PC-3 (cell line): Measurements from ENCODE around the gene ATF1. TPM values are rescaled to one million over a fixed set of nuclear protein-coding genes. Genes with fewer than 3 reads are reported as not detected.

Experiments
- ATAC-seq: fragments of 200-7000 bp; cut with Tn5 transposase; 2 replicates; pipeline ENCODE4 v1.9.1; 2020; ENCODE audit warnings: mild to moderate bottlenecking, moderate library complexity
- BruUV-seq: library from RNA; stranded (reverse); fragments of 400-500 nt; replicated peaks from 2 replicates; lab custom pipeline; 2021; lab: Mats Ljungman, UMichigan
- CTCF ChIA-PET: fragments of 300-600 bp; sonication (Branson Sonifier 250); formaldehyde crosslinking; loops from one replicate; lab custom pipeline; 2022; ENCODE audit warnings: antibody characterized with exemption; lab: Charles Lee
- POLR2A ChIA-PET: fragments of 300-600 bp; sonication (Branson Sonifier 250); formaldehyde crosslinking; loops from one replicate; lab custom pipeline; 2022; ENCODE audit warnings: antibody characterized with exemption; ENCODE audit not compliant: unreplicated experiment; lab: Charles Lee
- DNase-seq: peaks from one replicate; pipeline ENCODE4 v3.0.0-alpha.2; 2015
- H2AFZ ChIP-seq: fragments of 300-600 bp; sonication (generic); 2 replicates; pipeline ENCODE4 v1.6.0; 2016; ENCODE audit warnings: antibody characterized with exemption, low read length
- H3F3A ChIP-seq: fragments of 300-600 bp; sonication (generic); one replicate; pipeline ENCODE4 v1.6.0; 2017; ENCODE audit warnings: antibody characterized with exemption, low read length, control low read depth, mild to moderate bottlenecking; ENCODE audit not compliant: unreplicated experiment
- H3K27ac ChIP-seq: fragments of 300-600 bp; sonication (generic); 2 replicates; pipeline ENCODE4 v1.5.1; 2016; ENCODE audit warnings: mild to moderate bottlenecking, low read length
- H3K27me3 ChIP-seq: fragments of 300-600 bp; sonication (generic); 2 replicates; pipeline ENCODE4 v1.6.1; 2016; ENCODE audit warnings: low read length, mixed read lengths
- H3K36me3 ChIP-seq: fragments of 300-600 bp; sonication (generic); 2 replicates; pipeline ENCODE4 v1.6.1; 2016; ENCODE audit warnings: low read depth, mixed run types, low read length, mixed read lengths
- H3K4me1 ChIP-seq: fragments of 300-600 bp; sonication (generic); 2 replicates; pipeline ENCODE4 v1.5.1; 2016; ENCODE audit warnings: low read length; ENCODE audit not compliant: insufficient read depth
- H3K4me2 ChIP-seq: fragments of 300-600 bp; sonication (generic); 2 replicates; pipeline ENCODE4 v1.6.0; 2016; ENCODE audit warnings: low read length
- H3K4me3 ChIP-seq: fragments of 300-600 bp; sonication (generic); 2 replicates; pipeline ENCODE4 v1.5.1; 2016; ENCODE audit warnings: mild to moderate bottlenecking, low read length, mixed read lengths
- H3K79me2 ChIP-seq: fragments of 300-600 bp; sonication (generic); 2 replicates; pipeline ENCODE4 v1.6.1; 2017; ENCODE audit warnings: low read length, mixed read lengths
- H3K9ac ChIP-seq: fragments of 300-600 bp; sonication (generic); 2 replicates; pipeline ENCODE4 v1.6.0; 2016; ENCODE audit warnings: mild to moderate bottlenecking, low read length
- H3K9me2 ChIP-seq: fragments of 300-600 bp; sonication (generic); replicated peaks from 2 replicates; pipeline ENCODE4 v1.6.1; 2016; ENCODE audit warnings: mixed run types, low read length, mixed read lengths
- H3K9me3 ChIP-seq: fragments of 300-600 bp; sonication (generic); 2 replicates; pipeline ENCODE4 v1.6.1; 2016; ENCODE audit warnings: low read length, mixed read lengths
- H4K20me1 ChIP-seq: fragments of 300-600 bp; sonication (generic); 2 replicates; pipeline ENCODE4 v1.6.1; 2016; ENCODE audit warnings: low read length, mixed read lengths
- CTCF ChIP-seq: fragments of 300-600 bp; sonication (generic); conservative IDR thresholded peaks from 2 replicates; pipeline ENCODE4 v1.5.1; 2017; ENCODE audit warnings: antibody characterized with exemption, low read depth, mild to moderate bottlenecking, low read length
- EZH2 ChIP-seq: fragments of 300-600 bp; sonication (generic); IDR thresholded peaks from one replicate; pipeline ENCODE4 v1.6.1; 2017; ENCODE audit warnings: antibody characterized with exemption, mild to moderate bottlenecking, low read length; ENCODE audit not compliant: unreplicated experiment
- EZH2phosphoT487 ChIP-seq: fragments of 300-600 bp; sonication (generic); IDR thresholded peaks from 2 replicates; pipeline ENCODE4 v1.6.1; 2018; ENCODE audit warnings: mild to moderate bottlenecking, antibody characterized with exemption, low read length, borderline replicate concordance
- intact Hi-C: fragments of 100-400 bp; cut with micrococcal nuclease; formaldehyde crosslinking; loops from 2 replicates; pipeline ENCODE4 v1.9.0; 2023
- total RNA-seq: library from RNA; depleted of rRNA; stranded (reverse); fragments of >200 nt; gene quantifications from 2 replicates; pipeline ENCODE4 v1.2.3, GENCODE V29; 2014

The ATF1 gene
- total RNA-seq, 1 experiment from 2014 or later = 67.2 TPM

GRCh38 chr12:50776749-50777728 is 13.1 kb downstream of the ATF1 start:
- CTCF ChIA-PET = no interaction called here

GRCh38 chr12:50778663-50779590 is 15.0 kb downstream of the ATF1 start:
- intact Hi-C loops = no loop called here
- peaks cover 6% of the 10 kb centered on the region for H3K4me1 ChIP-seq
- H3K79me2 ChIP-seq = peaks cover 62% of the 10 kb centered on the region
- H4K20me1 ChIP-seq = no peaks in the 10 kb centered on the region
- CTCF ChIA-PET = no interaction called here
- no peak overlapping the region for H3K4me3 ChIP-seq
- ATAC-seq (no peak), DNase-seq (no peak)
- TF ChIP-seq CTCF = no peak
- no peak for TF ChIP-seq EZH2phosphoT487
- no peaks in the 10 kb centered on the region for H3K9me3 ChIP-seq
- no peak overlapping the region for H3K27ac ChIP-seq
- BruUV-seq = no TSS peak
- H2AFZ ChIP-seq = no peak overlapping the region
- H3F3A ChIP-seq = no peaks in the 10 kb centered on the region
- H3K9ac ChIP-seq = no peak overlapping the region
- POLR2A ChIA-PET = interaction anchor here (0.7 kb wide), 2 partner anchors 170 to 1543 kb away, joined by 4 to 20 read pairs; no protein-coding TSS in a partner anchor
- H3K27me3 ChIP-seq = no peaks in the 10 kb centered on the region
- H3K9me2 ChIP-seq = no peaks in the 10 kb centered on the region
- H3K36me3 ChIP-seq = no peaks in the 10 kb centered on the region
- no peak overlapping the region for H3K4me2 ChIP-seq

More at GRCh38 chr12:50776749-50777728, 13.1 kb downstream of the ATF1 start:
- Histone ChIP-seq H3K79me2 (peaks cover 73% of the 10 kb centered on the region), H4K20me1 (no peaks in the 10 kb centered on the region), H3F3A (peaks cover 3% of the 10 kb centered on the region), H3K36me3 (no peaks in the 10 kb centered on the region), H3K4me2 (no peak overlapping the region), H3K4me3 (no peak overlapping the region), H3K27ac (no peak overlapping the region), H3K27me3 (no peaks in the 10 kb centered on the region), H2AFZ (no peak overlapping the region), H3K9ac (no peak overlapping the region), H3K4me1 (peaks cover 11% of the 10 kb centered on the region), H3K9me3 (no peaks in the 10 kb centered on the region), H3K9me2 (no peaks in the 10 kb centered on the region)
- no peak for TF ChIP-seq EZH2
- TF ChIP-seq EZH2phosphoT487 = no peak
- TF ChIP-seq CTCF = no peak
- no peak for ATAC-seq
- POLR2A ChIA-PET = no interaction called here
- BruUV-seq = no TSS peak
- no peak for DNase-seq
- intact Hi-C loops = no loop called here
